ENCODE results near the gene ZNF688. TPM values are rescaled to one million over a fixed set of nuclear protein-coding genes. Genes with fewer than 3 reads are reported as not detected.

ZNF688 gene
- total and polyA plus RNA-seq, 2 of the 13 experiments (the other 11 are each of a cell fraction or from before 2014, with no cell fraction given) = 2.4 to 5.4 TPM

DNA sequence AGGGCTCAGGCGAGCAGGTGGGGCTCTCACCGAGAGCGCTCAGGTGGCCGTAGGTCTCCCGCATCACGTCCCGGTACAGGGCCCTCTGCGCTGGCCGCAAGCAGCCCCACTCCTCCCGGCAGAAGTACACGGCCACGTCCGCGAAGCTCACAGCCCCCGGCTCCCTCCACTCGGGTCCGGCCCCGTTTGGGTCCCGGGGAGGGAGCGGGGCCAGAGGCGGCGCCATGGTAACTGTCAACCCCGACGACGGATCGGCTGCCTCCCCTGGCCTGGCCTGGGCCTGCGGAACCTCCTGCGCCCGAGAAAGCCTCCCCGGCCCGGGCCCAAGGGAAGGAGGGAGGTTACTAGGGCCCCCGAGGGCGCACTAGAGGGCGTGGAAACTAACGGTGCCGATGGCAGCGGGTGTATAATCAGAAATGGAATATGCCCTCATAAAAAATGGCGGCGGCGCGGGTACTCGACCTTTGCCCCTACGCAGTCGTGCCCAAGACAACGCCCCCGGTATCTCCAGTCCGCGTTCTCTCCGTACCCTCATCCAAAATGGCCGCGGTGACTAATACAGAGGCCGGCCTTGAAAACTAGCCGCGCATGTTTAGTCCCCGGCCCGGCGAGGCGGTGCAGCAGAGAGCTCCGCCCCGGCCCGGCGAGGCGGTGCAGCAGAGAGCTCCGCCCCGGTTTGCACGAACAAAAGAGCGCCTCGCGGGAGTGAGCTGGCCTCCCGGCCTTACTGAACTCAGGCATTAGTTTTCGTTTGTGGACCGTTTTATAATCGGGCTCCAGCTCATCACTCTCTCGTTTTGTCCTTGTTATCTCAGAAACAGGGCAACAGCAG is 13.3 kb downstream of the ZNF688 start, which contains the start of gene ZNF764 (continued):
- TF ChIP-seq, protein P1, sequence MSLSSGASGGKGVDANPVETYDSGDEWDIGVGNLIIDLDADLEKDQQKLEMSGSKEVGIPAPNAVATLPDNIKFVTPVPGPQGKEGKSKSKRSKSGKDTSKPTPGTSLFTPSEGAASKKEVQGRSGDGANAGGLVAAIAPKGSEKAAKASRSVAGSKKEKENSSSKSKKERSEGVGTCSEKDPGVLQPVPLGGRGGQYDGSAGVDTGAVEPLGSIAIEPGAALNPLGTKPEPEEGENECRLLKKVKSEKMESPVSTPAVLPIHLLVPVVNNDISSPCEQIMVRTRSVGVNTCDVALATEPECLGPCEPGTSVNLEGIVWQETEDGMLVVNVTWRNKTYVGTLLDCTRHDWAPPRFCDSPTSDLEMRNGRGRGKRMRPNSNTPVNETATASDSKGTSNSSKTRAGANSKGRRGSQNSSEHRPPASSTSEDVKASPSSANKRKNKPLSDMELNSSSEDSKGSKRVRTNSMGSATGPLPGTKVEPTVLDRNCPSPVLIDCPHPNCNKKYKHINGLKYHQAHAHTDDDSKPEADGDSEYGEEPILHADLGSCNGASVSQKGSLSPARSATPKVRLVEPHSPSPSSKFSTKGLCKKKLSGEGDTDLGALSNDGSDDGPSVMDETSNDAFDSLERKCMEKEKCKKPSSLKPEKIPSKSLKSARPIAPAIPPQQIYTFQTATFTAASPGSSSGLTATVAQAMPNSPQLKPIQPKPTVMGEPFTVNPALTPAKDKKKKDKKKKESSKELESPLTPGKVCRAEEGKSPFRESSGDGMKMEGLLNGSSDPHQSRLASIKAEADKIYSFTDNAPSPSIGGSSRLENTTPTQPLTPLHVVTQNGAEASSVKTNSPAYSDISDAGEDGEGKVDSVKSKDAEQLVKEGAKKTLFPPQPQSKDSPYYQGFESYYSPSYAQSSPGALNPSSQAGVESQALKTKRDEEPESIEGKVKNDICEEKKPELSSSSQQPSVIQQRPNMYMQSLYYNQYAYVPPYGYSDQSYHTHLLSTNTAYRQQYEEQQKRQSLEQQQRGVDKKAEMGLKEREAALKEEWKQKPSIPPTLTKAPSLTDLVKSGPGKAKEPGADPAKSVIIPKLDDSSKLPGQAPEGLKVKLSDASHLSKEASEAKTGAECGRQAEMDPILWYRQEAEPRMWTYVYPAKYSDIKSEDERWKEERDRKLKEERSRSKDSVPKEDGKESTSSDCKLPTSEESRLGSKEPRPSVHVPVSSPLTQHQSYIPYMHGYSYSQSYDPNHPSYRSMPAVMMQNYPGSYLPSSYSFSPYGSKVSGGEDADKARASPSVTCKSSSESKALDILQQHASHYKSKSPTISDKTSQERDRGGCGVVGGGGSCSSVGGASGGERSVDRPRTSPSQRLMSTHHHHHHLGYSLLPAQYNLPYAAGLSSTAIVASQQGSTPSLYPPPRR (CRISPR knock-in tag; IDR thresholded peaks at IDR 0.05; ENCODE audit: borderline replicate concordance) = 0 out of 2 replicates have a peak, but pooled peaks have one; percentile 12
- TF ChIP-seq AKAP8 (CRISPR knock-in tag; IDR thresholded peaks at IDR 0.05) = no peak
- TF ChIP-seq, protein P2, sequence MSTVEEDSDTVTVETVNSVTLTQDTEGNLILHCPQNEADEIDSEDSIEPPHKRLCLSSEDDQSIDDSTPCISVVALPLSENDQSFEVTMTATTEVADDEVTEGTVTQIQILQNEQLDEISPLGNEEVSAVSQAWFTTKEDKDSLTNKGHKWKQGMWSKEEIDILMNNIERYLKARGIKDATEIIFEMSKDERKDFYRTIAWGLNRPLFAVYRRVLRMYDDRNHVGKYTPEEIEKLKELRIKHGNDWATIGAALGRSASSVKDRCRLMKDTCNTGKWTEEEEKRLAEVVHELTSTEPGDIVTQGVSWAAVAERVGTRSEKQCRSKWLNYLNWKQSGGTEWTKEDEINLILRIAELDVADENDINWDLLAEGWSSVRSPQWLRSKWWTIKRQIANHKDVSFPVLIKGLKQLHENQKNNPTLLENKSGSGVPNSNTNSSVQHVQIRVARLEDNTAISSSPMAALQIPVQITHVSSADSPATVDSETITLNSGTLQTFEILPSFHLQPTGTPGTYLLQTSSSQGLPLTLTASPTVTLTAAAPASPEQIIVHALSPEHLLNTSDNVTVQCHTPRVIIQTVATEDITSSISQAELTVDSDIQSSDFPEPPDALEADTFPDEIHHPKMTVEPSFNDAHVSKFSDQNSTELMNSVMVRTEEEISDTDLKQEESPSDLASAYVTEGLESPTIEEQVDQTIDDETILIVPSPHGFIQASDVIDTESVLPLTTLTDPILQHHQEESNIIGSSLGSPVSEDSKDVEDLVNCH (CRISPR knock-in tag; IDR thresholded peaks at IDR 0.05) = no peak
- TF ChIP-seq EHMT2 (IDR thresholded peaks at IDR 0.05; ENCODE audit: borderline replicate concordance, low read depth, low read length) = no peak
- no peak for TF ChIP-seq ZNF354B (CRISPR knock-in tag; IDR thresholded peaks at IDR 0.05)
- TF ChIP-seq, protein P3, sequence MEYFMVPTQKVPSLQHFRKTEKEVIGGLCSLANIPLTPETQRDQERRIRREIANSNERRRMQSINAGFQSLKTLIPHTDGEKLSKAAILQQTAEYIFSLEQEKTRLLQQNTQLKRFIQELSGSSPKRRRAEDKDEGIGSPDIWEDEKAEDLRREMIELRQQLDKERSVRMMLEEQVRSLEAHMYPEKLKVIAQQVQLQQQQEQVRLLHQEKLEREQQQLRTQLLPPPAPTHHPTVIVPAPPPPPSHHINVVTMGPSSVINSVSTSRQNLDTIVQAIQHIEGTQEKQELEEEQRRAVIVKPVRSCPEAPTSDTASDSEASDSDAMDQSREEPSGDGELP (IDR thresholded peaks at IDR 0.05; ENCODE audit: borderline replicate concordance, low read depth) = peak; percentile 19; the same call in 1 of the 2 replicates
- TF ChIP-seq ZNF589 (CRISPR knock-in tag; conservative IDR thresholded peaks at IDR 0.05) = peak; percentile 92; the same call in 1 of the 2 replicates
- no peak; the same call in 1 of the 2 replicates for TF ChIP-seq KAT7 (CRISPR knock-in tag; IDR thresholded peaks at IDR 0.05; ENCODE audit: borderline replicate concordance)
- TF ChIP-seq, protein P4, sequence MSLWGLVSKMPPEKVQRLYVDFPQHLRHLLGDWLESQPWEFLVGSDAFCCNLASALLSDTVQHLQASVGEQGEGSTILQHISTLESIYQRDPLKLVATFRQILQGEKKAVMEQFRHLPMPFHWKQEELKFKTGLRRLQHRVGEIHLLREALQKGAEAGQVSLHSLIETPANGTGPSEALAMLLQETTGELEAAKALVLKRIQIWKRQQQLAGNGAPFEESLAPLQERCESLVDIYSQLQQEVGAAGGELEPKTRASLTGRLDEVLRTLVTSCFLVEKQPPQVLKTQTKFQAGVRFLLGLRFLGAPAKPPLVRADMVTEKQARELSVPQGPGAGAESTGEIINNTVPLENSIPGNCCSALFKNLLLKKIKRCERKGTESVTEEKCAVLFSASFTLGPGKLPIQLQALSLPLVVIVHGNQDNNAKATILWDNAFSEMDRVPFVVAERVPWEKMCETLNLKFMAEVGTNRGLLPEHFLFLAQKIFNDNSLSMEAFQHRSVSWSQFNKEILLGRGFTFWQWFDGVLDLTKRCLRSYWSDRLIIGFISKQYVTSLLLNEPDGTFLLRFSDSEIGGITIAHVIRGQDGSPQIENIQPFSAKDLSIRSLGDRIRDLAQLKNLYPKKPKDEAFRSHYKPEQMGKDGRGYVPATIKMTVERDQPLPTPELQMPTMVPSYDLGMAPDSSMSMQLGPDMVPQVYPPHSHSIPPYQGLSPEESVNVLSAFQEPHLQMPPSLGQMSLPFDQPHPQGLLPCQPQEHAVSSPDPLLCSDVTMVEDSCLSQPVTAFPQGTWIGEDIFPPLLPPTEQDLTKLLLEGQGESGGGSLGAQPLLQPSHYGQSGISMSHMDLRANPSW (CRISPR knock-in tag; IDR thresholded peaks at IDR 0.05; ENCODE audit: borderline replicate concordance) = peak; percentile 86; the same call in 1 of the 2 replicates
- peak; percentile 16; the same call in 1 of the 2 replicates for TF ChIP-seq SNAPC2 (CRISPR knock-in tag; IDR thresholded peaks at IDR 0.05)
- 0 out of 2 replicates have a peak, but pooled peaks have one; percentile 36 for TF ChIP-seq MAZ (IDR thresholded peaks at IDR 0.05; ENCODE audit: borderline replicate concordance, low read depth, low read length)
- peak; percentile 69 for TF ChIP-seq MAZ (CRISPR knock-in tag; IDR thresholded peaks at IDR 0.05; ENCODE audit: low read depth)
- no peak; the same call in 1 of the 2 replicates for TF ChIP-seq REXO4 (CRISPR knock-in tag; IDR thresholded peaks at IDR 0.05; ENCODE audit: borderline replicate concordance)
- TF ChIP-seq, protein P5, sequence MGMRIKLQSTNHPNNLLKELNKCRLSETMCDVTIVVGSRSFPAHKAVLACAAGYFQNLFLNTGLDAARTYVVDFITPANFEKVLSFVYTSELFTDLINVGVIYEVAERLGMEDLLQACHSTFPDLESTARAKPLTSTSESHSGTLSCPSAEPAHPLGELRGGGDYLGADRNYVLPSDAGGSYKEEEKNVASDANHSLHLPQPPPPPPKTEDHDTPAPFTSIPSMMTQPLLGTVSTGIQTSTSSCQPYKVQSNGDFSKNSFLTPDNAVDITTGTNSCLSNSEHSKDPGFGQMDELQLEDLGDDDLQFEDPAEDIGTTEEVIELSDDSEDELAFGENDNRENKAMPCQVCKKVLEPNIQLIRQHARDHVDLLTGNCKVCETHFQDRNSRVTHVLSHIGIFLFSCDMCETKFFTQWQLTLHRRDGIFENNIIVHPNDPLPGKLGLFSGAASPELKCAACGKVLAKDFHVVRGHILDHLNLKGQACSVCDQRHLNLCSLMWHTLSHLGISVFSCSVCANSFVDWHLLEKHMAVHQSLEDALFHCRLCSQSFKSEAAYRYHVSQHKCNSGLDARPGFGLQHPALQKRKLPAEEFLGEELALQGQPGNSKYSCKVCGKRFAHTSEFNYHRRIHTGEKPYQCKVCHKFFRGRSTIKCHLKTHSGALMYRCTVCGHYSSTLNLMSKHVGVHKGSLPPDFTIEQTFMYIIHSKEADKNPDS (CRISPR knock-in tag; IDR thresholded peaks at IDR 0.05) = peak; percentile 89

All from HepG2 (cell line).